Erythroblast (primary cell): ENCODE measurements around the gene BEND6.

Source experiments
- DNase-seq, 2 experiments: peaks; one replicate each; lab custom pipeline; 2025; lab: John Stamatoyannopoulos, UW
- GATA1 ChIP-seq: IDR thresholded peaks from 2 replicates; pipeline ENCODE4 v1.6.1; 2011; ENCODE audit warnings: low read depth, mild to moderate bottlenecking, control low read depth, low read length, moderate library complexity
- POLR2A ChIP-seq: IDR thresholded peaks from 2 replicates; pipeline ENCODE4 v1.6.1; 2011; ENCODE audit warnings: mild to moderate bottlenecking, low read length

The BEND6 gene, protein sequence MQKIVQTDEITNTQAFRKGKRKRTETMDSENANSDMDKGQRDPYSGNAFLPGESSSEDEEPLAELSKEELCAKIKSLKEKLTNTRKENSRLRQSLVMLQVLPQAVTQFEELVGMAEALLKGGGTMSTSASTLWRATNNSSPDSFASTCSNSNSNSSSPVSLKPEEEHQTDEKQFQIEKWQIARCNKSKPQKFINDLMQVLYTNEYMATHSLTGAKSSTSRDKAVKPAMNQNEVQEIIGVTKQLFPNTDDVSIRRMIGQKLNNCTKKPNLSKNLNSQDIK

DNA sequence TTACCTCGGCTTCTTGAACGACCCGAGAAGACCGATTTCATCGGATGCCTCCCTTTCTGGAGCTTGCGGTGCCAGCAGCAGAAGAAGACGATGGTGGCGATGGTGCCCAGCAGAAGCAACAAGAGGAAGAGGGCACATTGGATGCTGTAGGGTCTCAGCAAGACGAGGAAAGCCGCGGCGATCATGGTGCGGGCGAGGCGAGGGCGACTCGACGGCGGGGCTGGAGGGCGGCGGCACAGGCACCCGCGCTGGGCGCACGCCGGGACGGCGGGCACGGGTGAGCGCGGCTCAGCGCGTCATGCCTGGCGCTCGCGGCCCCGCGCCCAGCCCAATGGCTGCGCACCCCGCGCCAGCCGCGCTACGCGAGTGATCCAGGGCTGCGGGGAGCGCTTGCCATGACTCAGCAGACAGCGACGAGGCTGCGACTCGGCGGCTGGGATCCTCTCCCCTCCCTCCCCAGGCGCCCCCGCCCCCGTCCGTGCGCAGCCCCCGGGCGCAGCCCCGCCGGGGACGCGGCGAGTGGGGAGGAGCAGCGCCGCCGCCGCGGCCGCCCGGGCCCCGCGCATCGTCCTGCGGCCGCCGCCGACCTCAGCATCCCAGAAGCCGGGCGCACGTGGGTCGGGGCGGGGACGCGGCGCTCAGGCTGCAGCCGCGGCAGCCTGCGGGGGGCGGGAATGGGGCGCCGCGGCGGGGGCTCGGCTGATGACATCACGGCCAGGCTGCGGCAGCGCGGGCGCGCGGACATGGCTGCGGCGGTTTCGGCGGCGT, at the start of gene BEND6:
BEND6 (plus strand) TSS at position 705 of the 768 bp plus-strand sequence. CDS start 26,704 bp downstream, outside the sequence.
- TF ChIP-seq POLR2A = no peak
- TF ChIP-seq GATA1 = no peak
- DNase-seq = peak; percentile 79 to 87

DNA sequence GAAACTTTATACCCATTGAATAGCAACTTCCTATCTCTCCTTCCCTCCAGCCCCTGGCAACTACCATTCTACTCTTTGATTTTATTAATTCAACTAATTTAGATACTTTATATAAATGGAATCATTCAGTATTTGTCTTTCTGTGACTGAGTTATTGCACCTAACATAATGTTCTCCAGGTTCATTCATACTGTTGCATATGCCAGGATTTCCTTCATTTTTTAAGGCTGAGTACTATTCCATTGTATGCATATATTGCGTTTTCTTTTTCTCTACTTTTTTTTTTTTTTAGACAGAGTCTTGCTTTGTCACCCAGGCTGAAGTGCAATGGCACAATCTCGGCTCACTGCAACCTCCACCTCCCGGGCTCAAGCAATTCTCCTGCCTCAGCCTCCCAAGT, 49.5 kb upstream of the BEND6 start:
- no peak for DNase-seq
- TF ChIP-seq POLR2A = no peak
- TF ChIP-seq GATA1 = no peak

DNA sequence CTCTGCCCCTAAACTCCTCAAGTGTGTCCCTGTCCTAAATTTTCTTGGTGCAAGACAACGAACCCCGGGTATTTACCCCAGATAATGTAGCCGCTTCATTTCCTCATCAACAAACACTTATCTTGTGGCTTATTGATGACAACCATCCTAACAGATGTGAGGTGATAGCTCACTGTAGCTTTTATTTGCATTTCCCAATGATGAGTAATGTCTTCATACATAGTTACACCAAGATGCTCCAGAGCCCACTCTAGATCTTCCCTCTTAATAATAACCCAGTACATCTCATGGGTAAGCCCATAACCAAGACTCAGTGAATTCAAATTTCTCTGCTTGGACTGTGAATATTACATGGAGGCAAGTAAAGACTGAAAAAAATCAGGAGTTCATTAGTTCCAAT, 48.2 kb upstream of the BEND6 start:
- DNase-seq = no peak
- TF ChIP-seq GATA1 (no peak), POLR2A (no peak)

DNA sequence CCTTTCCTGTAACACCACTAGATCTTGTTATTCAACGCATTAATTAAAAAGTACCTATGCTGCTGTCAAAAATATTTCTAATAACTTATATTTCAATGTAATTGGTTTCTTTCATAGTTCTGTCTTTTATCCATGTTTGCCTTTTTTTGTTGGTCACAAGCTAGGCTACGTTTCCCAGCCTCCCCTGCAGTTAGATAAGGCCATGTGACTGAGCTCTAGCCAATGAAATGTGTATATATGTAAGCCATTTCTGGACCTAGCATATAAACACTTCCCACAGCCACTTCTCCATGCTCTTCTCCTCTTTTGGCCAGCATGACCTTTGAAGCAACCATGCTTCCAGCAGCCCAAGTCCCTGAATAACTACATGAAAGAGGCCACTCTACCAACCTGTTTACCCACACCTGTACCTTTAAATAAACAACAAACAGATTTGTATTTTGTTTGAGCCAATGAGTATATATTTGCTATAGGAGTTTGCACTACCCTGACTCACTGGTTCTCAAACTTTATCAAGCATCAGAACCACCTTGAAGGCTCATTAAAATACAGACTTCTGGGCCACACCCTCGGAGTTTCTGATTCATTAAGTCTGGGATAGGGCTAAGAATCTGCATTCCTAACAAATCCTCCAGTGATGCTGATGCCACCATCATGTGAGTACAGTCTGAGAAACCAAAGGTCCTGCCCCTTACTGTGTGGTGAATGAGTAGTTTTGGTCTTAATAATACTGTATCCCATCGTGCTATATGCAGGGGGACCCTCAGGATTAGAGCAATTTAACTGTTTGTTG, 45.6 kb upstream of the BEND6 start:
- TF ChIP-seq POLR2A (no peak), GATA1 (no peak)
- DNase-seq = no peak

DNA sequence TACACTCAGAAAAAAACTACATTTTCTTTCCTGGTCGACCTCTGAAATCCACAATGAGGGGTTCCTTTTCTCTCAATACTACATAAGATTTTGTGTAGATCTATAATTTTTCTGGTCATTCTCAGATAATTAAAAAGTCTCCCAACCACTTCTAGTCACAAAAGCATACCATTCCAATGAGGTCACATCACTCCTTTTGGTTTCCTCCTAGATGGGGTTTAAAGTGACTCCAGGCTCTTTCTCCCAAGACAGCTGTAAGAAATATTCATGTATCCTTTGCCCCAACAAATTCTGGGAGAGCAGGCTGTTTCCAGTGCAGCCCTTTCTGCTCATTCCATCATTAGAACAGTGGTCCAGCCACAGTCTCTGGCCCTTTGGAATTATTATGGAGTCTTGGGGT, 43.1 kb upstream of the BEND6 start:
- DNase-seq = no peak
- TF ChIP-seq GATA1 (no peak), POLR2A (no peak)

DNA sequence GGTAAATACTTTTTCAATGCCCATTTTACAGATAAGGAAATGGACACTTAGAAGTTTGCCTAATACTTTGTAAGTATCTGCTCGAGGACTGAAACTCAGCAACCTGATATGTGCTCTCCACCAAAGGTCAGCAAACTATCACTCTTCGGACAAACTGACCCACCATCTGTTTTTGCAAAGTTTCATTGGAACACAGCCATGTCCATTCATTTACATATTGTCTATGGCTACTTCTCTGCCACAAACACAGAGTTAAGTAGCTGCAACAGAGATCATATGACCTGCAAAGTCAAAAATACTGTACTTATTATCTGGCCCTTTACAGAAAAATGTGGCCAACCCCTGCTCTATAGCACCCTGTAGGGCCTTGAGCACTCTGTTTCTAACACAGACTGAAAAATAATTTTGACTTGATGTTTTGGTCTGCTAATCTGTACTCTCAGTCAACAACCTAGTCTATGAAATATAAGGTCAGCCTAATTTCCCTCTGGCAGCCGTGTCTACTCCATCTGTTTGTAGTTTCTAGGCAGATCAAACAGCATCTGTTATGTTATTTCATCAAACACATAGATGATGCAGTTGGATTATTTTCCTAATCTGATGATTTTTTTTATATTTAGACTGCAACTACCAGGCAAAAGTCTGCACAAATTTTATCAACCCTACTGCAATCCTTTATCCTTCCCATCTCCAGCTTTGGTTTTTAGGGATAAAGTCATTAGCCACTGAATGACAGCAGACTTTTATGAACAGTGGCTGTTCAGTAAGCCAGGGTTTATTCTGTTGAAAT, 41.4 kb upstream of the BEND6 start:
- TF ChIP-seq GATA1 = no peak
- no peak for TF ChIP-seq POLR2A
- no peak for DNase-seq

DNA sequence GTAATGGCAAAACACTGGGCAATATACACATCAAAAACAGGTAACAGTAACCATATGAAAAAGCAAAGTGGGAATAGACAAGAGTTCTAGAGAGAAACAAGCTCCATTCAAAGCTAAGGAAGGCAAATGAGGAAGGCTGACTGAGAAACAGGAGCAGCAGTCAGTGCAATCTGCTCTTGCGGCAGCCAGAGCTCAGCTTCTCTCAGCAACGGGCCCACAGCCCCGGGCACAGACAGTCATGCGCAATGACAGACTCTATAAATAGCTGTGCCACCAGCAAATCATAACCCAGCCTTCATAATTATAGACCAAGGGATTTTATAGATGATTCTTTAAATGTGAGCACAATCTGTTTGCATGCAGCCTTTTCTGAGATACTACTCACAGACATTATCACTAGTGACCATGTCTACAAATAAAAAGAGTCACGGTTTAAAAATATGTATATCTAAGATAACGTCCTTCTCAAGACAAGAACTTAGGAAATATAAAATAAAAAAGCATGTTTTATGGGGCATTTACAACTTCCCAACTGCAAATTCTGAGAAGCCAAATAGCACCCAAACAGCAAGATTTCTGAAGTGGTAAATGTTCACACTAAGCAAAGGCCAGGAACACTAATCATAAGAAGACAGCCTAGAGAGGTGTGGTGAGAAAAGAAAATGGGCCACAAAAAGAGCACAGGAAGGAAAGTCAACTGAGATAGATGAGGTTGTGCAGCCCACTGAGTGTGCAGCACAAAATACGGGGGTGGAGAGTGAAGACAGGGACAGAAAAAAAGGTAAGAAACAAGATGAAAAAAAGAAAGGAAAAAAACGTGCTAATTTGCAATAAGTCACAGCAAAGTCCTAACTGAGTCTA, 39.9 kb upstream of the BEND6 start:
- TF ChIP-seq POLR2A (no peak), GATA1 (no peak)
- DNase-seq = peak; percentile 16 to 41

DNA sequence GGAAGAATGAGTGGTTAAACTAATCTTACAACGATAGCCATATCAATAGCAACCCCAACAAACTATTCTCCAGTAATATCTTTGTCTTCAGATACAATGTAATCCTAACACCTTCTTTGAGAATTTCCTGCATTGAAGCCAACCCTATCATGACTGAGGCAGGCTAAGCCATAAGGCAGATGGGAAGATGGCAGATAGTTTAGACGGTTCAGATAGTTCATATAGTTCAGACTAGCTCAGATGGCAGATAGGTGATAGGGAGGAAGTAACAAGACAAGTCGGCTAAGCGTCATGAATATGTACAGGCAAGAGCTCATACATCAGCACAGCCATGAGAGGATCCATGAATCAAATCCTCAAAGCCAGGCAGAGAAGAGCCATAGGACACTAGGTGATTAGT, 39.1 kb upstream of the BEND6 start:
- no peak for TF ChIP-seq POLR2A
- TF ChIP-seq GATA1 = no peak

DNA sequence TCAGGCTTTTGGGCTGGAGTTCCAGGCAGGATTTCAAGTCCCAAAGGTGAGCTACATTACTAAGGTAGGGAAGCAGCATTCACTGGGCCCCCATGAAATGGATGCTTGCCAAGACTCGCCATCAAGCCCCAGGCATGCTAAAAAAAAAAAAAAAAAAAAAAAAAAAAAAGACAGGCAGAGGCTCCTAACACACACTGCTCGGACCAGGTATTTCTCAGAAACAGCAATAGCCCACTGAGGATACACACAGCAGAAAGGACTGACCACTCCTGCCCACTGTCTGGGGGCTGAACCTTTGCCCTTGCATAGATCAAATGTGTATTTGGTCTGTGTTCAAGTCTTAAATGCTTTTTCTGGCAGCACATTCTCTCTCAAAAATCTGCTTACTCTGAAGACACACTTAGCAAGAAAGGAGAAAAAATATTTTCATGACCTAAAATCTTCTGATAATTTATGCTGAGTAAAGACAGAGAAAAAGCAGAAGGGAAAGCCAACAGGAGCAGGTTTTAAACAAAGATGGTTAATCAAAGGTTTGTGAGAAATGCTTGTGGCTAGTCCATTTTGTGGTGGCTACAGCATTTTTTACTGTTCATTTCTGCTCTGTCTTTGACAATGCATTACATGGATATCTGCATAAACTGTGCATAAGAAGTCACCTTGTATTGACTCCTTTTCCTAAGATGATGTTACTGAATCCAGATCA, 37.9 kb upstream of the BEND6 start:
- DNase-seq = no peak
- no peak for TF ChIP-seq POLR2A

More for the DNA sequence above, 39.1 kb upstream of the BEND6 start:
- DNase-seq = peak in 1 of 2 experiments; percentile 34

DNA sequence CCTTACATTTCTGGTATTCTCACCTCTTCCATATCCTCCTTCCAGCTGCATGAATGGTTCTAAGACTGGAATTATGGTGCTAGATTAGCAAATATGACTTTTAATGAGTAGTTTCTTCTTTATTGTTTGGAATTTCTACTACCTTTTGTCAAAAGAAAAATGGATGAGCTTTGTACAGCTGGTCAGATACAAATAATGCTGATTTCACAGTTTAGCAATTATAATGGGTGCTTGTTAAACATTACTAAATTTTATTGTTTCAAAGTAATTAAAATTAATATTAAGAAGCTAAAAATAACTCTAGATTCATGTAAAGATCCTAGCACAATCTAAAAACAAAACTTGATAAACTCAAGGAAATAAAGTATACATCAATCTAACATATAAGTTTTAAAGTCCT, 32.3 kb upstream of the BEND6 start:
- no peak for DNase-seq
- TF ChIP-seq POLR2A (no peak), GATA1 (no peak)

DNA sequence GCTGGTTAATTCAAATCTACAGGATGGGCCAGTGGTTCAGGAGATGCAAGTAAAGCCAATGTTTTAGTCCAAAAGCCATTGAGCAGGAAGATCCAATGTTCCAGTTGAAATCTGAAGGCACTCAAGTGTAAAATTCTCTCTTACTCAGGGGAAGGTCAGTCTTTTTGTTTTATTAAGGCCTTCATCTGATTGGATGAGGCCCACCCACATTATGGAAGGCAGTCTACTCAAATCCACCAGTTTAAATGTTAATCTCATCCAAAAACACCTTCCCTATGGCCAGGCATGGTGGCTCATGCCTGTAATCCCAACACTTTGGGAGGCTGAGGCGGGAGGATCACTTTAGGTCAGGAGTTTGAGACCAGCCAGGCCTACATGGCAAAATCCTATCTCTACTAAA, 31.3 kb upstream of the BEND6 start:
- TF ChIP-seq POLR2A (no peak), GATA1 (no peak)
- DNase-seq = no peak

DNA sequence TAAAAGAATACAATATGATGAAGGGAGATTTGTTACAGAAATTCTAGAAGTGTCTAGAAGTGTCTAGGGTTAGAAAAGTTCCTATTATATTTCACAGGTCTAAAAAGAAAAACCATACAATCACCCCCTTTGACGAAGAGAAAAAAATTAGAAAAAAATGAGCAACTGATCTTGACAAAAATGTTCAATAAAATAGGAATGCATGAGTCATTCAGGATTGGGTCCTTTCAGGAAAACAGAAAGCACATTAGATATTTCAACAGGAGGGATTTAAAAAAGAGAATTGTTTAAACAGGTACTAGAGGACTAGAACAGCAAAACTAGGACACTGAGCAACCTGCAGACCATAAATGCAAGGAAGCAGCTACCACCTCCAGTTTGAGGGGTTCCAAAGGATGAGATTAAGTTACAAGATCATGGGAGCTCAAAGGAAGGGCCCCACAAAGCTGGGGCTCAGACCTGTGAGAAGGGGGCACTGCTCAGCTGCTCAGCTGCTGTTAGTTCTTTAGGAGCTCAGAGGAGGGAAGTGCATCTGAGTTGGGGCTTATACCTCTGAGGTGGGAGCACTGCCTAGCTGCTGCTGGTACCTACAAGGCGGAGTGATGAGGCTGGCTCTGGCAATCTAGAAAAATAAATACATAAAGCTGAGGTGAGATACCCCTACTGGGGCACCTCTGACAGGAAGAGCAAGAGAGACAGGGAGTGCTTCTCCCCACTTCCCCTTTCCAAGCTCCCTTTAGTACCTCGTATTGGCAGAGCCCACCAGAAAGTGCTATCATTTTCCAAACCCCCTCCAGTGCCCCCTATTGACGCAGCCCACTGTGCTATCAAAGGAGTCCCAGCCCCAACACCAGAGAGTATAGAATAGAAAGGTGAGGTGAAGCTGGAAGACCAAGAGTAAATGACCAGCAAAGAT, 27.1 kb upstream of the BEND6 start:
- TF ChIP-seq GATA1 = no peak
- TF ChIP-seq POLR2A = no peak
- DNase-seq = no peak
